GM18499 (cell line): ENCODE measurements around the gene KCNG1.
"Not testable (repeated sequence)": the region's sequence is repeated elsewhere in the genome, so short reads cannot be mapped to it uniquely, and the experiment has no call there.

Experiments used
- ATAC-seq: cut with Tn5 transposase; IDR thresholded peaks from one replicate; pipeline ENCODE4 v1.9.1; 2021; ENCODE audit warnings: moderate number of reproducible peaks; ENCODE audit not compliant: insufficient read depth, unreplicated experiment

KCNG1 gene

DNA sequence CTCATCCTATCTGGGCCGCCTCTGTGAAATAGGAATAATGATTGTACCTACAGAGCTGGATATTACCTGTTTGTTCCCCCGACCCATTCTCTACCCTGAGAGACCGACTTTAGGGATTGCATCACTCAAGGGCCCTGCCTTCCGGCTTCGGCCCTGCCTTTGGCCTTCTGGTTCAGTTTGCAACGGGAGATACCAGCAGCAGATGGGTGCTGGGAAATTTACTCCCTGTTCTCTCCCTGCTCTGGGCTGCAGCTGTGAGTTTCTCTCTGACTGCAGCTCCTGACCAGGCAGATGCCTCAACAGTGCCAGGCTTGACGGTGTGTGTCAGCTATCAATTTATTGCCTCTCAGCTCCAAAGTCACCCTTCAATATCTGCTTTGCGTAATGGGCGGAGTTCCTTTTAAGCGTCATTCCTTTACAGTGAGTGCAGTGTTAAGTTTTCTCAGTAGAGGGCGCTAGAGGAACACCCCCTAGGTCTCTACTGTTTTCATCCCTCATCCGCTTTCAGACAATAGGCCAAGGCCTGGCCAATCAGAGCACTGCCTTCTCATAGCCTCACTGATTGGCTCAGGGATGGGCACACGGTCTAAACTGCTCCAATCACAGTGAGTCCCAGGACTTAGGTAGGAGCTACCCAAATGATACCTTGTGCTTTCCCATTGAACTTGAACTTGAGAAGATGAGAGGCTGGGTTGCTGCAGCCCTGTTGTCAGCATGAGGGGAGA lies 30.0 kb downstream of the KCNG1 start:
- ATAC-seq, result no peak

DNA sequence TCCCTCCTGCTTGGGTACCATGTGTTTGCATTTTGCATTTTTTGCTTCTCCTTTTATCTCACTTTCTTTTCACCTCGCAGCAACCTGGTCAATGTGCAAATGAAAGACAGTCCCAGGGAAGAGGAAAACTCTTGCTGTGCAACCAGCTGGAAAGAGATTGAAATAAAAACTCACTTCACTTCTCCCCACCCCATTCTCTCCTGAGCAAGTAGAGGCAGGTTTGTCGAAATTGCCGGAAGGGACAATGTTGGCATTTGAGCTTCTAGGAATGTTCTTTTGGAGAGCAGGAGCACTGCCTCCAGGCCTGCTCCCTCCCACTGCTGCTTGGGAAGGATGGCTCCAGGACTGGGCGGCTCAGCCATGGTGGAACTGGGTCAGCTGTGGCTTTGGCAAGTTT lies 30.6 kb downstream of the KCNG1 start:
- no peak for ATAC-seq

DNA sequence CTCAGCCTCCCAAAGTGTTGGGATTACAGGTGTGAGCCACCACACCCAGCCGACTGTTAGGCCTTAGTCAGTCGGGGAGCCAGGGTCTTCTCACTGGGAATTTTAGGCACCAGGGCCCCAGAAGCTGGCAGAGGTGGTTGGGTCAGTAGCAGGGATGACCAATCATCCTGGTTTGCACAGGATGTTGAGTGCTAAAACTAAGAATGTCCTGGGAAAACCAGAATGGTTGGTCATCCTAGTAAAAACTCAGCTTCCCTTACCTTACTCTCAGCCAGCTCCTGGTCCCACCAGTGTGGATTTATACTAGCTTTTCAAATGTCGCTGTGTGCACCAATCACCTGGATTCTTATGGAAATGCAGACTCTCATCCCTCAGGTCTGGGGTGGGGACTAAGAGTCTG lies 31.8 kb downstream of the KCNG1 start:
- ATAC-seq, result no peak

DNA sequence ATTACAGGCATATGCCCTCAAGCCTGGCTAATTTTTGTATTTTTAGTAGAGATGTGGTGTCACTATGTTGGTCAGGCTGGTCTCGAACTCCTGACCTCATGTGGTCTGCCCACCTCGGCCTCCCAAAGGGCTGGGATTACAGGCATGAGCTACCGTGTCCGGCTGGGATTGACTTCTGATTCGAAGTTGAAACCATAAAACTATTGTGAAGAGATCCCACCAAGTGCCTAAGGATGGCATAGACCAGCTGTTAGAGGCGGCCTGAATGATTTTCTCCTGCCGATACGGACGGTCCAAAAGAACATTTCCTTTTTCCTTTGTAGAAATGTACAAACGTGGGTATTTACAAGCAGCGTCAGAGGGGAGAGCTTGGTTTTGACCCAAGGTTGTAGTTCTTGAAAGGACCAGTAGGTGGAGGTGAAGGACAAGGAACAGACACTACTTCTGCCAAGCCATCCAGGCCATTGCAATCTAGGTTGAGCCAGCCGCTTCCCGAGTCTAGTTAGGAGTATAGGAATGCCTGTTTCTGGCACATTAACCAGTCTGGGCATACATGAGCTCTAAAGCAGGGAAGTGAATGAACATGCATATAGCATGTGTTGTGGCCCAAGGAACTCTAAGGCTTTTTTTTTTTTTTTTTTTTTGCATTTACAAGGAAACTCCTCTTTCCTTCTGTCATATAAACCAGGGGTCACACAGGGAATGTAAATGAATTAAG lies 35.3 kb downstream of the KCNG1 start:
- no peak for ATAC-seq

DNA sequence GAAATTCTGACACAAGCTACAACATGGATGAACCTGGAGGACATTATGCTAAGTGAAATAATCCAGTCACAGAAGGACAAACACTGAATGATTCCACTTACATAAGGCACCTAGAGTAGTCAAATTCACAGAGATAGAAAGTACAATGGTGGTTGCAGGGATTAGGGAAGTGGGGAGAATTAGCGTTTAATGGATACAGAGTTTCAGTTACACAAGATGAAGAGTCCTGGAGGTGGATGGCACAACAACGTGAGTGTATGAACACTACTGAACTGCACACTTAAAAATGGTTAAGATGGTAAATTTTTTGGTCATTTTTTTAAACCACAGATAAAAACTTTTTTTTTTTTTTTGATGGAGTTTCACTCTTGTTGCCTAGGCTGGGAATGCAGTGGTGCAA lies 39.6 kb downstream of the KCNG1 start:
- ATAC-seq, result no peak

DNA sequence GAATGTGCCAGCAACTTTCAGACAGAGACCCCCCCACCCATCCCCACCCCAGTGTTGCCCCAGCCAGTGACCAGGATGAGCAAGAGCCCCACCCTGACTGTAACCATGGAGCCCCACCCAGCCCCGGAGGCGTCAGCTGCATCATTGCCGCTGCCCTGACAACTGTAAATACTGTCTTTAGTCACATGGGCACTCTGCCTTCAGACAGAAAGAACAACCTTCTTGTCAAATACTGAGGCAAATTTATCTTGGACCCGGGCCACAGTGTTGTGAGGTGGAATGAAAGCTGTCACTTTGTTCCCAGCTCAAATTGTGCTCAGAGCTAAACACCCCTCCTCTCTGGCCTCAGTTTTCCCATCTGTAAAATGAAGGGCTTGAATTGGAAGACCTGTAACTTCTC lies 40.5 kb downstream of the KCNG1 start:
- no peak for ATAC-seq

DNA sequence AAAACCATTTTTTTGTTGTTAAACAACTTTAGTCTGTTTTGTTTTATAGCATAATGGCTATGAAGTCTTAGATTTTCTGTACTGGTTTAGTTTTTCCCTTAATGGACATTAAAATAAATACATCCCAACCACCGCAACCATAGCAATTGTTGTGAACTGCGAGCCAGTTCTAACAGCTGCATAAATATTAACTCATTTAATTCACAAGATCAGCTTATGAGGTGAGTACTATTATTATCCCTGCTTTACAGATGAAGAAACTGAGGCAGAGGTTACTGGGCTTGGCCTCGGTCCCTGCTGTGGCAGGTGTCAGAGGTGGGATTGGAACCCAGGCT lies 41.2 kb downstream of the KCNG1 start:
- no peak for ATAC-seq

DNA sequence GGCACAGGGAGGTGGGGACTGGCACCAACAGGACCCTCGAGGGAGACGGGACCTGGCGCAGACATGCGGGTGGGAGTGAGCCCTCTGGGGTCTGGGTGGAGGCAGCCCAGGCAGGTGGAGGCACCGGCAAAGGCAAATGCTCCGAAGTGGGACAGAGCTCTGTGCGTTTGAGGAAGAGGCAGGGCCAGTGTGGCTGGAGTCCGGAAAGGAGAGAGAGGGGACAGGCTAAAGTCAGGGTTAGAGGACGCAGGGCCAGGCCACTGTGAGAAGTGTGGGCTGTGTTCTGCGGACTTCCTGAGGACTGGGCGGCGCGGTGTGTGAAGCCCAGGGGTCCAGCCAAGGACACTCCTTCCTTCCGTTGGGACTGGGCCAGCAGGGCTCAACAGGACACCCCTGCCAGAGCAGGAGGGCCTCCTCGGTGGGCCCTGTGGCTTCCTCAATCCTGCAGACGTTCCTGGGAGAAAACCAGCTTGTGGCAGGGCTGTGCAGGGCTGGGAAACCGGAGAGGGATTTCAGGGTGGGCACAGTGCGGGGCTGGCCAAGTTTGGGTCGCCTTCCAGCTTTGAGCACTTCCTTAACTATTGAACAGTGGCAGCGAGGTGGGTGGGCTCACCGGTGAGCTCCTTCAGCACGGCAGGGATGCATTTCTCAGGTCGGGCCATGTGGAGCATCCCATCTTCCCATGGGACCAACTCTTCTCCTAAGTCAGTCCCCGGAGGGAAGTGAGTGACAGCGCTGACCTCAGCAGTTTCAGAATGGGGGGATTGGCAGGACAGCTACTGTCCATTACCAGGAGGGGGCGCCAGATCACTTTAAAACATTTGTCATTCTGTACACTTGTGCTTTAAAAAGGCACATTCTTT lies 41.8 kb downstream of the KCNG1 start:
- no peak for ATAC-seq

DNA sequence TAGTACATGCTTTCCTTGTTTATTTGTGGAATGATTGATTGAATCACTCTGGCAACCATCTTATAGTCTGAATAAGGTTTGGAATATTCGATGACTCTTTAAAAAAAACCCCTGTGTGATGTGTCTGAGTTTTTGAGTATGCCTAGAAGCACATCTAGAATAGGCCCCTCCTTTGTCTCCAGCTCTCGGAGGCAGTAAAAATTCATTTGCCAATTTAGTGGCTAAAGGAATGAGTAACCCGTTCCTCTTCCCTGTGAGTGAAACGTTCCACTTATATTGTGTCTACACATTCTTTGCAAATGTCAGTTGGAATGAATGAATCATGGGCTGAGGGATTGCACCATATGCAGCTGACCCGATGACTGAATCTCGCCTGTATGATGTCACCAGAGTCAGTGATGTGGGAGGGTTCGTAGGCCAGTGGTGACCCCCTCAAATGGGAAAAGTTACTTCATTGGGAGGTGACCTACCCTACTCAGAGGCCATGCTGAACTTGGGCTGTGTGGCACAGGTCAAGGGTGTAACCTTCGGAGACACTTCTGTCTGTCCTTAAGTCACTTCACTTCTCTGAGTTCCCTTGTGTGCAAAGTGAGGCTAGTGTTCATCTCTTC lies 42.7 kb downstream of the KCNG1 start:
- no peak for ATAC-seq

DNA sequence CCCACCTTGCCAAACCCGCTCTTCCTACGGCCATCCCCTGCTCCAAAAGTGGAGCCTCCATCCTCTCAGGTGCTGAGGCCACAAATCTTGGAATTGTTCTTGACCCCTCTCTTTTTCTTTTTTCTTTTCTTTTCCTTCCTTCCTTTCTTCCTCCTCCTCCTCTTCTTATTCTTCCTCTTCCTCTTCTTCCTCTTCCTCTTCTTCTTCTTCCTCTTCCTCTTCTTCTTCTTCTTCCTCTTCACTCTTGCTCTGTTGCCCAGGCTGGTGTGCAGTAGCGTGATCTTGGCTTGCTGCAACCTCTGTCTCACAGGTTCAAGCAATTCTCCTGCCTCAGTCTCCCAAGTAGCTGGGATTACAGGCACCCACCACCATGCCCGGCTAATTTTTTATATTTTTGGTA lies 44.4 kb downstream of the KCNG1 start:
- ATAC-seq, result not testable (repeated sequence)

DNA sequence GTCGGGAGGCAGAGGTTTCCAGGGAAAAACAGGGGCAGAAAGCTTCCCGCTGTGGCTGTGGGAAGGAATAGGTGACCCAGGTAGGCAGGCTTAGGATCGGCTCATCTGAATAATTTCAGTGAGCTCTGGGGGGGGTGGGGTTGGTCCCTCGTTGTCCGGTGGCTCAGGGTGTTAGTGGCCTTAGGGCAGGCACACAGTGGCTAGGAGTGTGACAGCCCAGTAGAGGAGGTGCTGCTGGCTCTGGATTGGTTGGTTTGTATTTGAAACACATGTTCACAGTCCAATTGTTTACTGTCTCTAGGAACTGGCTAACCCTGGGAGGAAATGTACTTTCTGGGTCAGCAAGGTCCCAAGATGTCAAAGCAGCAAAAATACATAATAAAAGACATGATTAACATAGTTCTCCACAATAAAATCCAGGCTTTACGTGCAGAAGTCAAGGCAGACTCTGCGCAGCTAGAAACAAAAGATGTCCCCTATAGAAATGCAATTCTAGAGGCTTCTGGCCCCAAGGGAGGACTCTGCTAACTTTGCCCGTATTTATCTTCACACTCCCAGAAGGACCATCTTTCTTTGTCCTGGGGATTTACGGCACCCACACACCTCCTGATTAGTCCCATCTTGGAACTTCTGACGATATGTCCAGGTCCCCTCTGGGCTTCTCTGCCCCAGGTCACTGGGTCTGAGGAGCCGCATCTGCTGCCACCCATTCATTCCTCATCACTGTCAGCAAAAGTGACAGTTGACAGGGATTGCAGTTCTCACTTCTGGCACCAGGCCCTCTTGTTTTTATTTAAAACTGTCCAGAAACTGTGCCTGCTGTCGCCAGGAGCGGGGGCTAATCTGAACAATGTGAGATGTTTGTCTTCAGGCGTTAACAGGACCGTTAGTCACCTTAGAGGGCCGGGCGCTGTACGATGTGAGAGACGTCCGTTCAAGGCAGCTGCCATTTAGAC lies 45.6 kb downstream of the KCNG1 start:
- no peak for ATAC-seq

DNA sequence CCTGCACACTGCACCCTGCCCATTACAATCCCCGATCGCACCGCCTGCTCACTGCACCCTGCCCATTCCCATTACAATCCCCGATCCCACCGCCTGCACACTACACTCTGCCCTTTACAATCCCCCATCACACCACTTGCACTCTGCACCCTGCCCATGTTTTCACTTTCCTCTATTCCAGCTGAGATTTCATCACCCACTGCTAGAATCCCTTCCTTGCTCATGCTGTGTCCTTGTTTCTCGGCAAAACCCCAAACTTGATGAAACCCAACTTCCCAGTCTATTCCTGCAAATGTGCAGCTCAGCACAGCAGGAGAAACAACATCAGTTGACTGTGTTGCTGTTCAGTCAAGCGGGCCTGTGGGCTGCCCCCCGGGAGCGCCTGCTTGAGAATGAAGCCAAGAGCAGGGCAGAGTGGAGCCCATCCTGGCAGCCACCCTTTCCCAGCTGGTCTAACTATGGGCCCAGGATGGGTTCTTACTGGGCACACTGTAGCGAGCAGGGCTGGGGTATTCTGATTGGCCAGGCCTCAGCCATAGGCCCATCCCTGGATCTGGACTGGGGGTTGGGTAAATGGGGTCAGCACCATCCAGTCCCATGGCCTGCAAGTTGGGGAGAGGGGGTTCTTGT lies 47.1 kb downstream of the KCNG1 start:
- no peak for ATAC-seq

DNA sequence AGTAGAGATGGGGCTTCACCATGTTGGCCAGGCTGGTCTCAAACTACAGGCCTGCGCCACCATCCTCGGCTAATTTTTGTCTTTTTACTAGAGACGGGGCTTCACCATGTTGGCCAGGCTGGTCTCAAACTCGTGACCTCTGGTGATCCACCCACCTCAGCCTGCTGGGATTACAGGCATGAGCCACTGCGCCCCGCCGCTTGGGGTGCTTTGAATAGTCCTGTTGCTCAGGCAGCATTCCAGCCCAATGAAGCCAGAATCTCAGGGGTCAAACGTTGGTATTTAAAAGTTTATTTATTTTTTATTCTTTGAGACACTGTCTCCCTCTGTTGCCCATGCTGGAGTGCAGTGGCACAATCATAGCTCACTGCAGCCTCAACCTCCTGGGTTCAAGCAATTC lies 53.0 kb downstream of the KCNG1 start:
- no peak for ATAC-seq

DNA sequence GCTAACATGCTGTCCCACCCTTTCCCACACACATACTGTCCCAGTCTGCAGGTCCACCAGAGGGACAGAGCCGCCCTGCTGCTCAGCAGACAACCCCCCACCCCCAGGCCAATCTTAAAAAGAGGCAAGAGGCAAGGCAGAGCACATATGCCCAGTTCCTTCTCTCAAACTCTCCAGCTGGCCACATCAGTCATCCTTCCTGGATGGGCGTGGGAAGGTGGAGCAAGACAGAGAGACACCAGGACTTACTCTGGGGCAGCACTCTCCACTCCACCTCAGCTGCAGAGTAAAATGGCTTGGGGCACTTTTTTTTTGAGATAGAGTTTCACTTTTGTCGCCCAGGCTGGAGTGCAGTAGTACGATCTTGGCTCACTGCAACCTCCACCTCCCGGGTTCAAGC lies 53.5 kb downstream of the KCNG1 start:
- ATAC-seq, result no peak

DNA sequence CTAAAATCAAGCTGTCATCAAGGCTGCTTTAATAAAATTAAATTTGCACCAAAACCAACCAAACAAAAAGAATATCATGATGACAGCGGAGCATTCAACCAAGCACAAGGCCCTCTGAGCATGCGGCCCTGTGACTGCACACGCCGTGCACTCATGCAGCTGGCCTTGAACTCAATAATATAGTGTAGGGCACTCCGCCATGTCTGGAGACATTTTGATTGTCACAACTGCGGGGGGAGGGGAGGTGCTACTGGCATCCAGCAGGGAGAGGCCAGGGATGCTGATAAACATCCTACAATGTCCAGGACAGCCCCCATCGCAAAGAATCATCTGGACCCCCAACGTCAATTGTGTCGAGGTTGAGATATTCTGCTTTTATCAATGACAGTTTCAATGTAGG lies 54.6 kb downstream of the KCNG1 start:
- no peak for ATAC-seq

DNA sequence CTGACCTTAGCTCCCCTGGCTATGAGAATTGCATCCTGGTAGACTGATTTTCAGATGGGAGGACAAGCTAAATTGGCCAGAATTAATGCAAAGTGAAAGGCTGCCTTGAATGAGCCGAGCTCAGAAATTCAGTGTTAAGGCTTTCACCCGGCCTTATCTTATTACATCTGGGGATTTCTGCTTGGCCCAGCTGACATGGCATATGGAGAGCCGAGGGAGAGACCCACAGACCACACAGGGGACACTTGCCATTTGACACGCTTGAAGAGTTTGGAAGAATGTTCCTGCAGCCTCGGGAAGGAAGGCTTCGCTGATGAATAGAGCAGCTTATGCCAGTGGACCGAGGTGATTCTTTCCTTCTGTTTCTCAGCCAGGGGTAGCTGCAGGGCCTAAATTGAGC lies 55.3 kb downstream of the KCNG1 start:
- no peak for ATAC-seq

DNA sequence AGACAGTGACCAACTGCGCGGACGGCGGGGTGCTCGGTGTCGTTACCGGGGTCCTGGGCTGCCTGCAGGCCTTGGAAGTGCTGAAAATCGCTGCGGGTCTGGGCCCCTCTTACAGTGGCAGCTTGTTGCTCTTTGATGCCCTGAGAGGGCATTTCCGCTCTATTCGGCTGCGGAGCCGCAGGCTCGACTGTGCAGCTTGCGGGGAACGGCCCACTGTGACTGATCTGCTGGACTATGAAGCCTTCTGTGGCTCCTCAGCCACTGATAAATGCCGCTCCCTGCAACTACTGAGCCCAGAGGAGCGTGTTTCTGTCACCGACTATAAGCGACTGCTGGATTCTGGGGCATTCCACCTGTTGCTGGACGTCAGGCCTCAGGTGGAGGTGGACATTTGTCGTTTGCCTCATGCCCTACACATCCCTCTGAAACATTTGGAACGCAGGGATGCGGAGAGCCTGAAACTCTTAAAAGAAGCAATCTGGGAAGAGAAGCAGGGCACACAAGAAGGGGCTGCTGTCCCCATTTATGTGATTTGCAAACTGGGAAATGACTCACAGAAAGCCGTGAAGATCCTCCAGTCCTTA lies 63.3 kb downstream of the KCNG1 start:
- ATAC-seq, result no peak

DNA sequence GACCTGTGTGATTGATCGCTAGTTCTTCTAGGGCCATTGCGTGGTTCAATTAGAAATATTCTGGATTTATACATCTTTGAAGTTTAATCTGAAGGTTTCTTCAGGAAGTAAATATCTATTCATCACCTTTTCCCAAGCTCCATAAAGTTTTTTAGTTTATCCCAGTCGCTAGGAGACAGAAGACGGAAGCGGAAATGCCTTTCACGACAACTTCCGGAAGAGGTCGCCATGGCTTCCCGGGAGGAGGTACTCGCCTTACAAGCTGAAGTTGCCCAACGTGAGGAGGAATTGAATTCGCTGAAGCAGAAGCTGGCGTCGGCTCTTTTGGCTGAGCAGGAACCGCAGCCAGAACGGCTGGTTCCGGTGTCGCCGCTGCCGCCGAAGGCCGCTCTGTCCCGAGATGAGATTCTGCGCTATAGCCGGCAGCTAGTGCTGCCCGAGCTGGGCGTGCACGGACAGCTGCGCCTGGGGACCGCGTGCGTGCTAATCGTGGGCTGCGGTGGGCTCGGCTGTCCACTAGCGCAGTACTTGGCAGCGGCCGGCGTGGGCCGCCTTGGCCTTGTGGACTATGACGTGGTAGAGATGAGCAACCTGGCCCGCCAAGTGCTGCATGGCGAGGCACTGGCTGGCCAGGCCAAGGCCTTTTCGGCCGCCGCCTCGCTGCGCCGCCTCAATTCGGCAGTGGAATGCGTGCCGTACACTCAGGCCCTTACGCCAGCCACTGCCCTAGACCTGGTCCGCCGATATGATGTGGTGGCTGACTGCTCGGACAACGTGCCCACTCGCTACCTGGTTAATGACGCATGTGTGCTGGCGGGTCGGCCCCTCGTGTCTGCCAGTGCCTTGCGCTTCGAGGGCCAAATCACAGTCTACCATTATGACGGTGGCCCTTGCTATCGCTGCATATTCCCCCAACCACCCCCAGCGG lies 64.0 kb downstream of the KCNG1 start, which contains the start of gene MOCS3:
MOCS3 (plus strand) TSS at position 204 of the 928 bp plus-strand sequence; CDS start at position 229, 25 bp downstream.
- peak; percentile 40 for ATAC-seq
